HepG2 (cell line): ENCODE measurements around the gene IL32. TPM values are rescaled to one million over a fixed set of nuclear protein-coding genes. Genes with fewer than 3 reads are reported as not detected.

Experiments
- BRD4 ChIP-seq: sonication (generic); formaldehyde crosslinking; IDR thresholded peaks from 2 replicates; pipeline ENCODE4 v1.4.0; 2020; ENCODE audit warnings: missing genetic modification reagents
- KMT2B ChIP-seq: IDR thresholded peaks from 2 replicates; pipeline ENCODE4 v1.6.1; 2016; ENCODE audit warnings: missing genetic modification reagents, missing compliant biosample characterization
- NR2F6 ChIP-seq, 2 experiments: IDR thresholded peaks; 2 replicates each; pipeline ENCODE4 v1.6.1; 2016; ENCODE audit warnings: antibody characterized with exemption in 1 of 2, mild to moderate bottlenecking in 1 of 2
- RXRB ChIP-seq: IDR thresholded peaks from 2 replicates; pipeline ENCODE4 v1.6.1; 2016; ENCODE audit warnings: borderline replicate concordance, missing genetic modification reagents, missing compliant biosample characterization
- ZNF143 ChIP-seq: sonication (generic); formaldehyde crosslinking; IDR thresholded peaks from 2 replicates; pipeline ENCODE4 v1.4.0; 2020; ENCODE audit warnings: missing genetic modification reagents
- polyA plus RNA-seq, 8 experiments: library from polyadenylated mRNA; depleted of rRNA in 3 of 8; stranded (reverse) in 7 of 8; unstranded in 1 of 8; fragments of >200 nt; fragmentation: Illumina TruSeq in 4 of 8; extraction: Trizol in 4 of 8; gene quantifications; 2 replicates each; pipeline versions ENCODE4 v1.2.1 to v1.2.3, GENCODE V29; 2011 to 2016; ENCODE audit warnings: low read depth in 4 of 8, missing spikeins in 1 of 8, mixed read lengths in 1 of 8; ENCODE audit not compliant: insufficient read depth in 1 of 8
- total RNA-seq, 5 experiments: library from RNA; depleted of rRNA; stranded (reverse); fragments of >200 nt; fragmentation: Illumina TruSeq; extraction: Trizol; gene quantifications; 2 replicates each; pipeline ENCODE4 v1.2.3, GENCODE V29; 2016; ENCODE audit warnings: low read depth in 1 of 5
- TF ChIP-seq, protein P1 (sequence below), 2 experiments: sonication (generic) in 1 of 2; formaldehyde crosslinking in 1 of 2; IDR thresholded peaks; 2 replicates each; pipeline versions ENCODE4 v1.4.0 to v1.6.1; 2016 to 2020; ENCODE audit warnings: borderline replicate concordance in 1 of 2, low read depth in 1 of 2, mild to moderate bottlenecking in 1 of 2, missing genetic modification reagents in 1 of 2
- TF ChIP-seq, protein P2 (sequence below): sonication (generic); formaldehyde crosslinking; IDR thresholded peaks from 2 replicates; pipeline ENCODE4 v1.8.1; 2023; ENCODE audit warnings: mild to moderate bottlenecking, missing genetic modification reagents
- TF ChIP-seq, protein P3 (sequence below): sonication (generic); formaldehyde crosslinking; IDR thresholded peaks from 2 replicates; pipeline ENCODE4 v1.4.0; 2020; ENCODE audit warnings: mild to moderate bottlenecking, missing genetic modification reagents

IL32 gene
- total and polyA plus RNA-seq, 2 of the 13 experiments (the other 11 are each of a cell fraction or from before 2014, with no cell fraction given): 115 to 165 TPM

DNA sequence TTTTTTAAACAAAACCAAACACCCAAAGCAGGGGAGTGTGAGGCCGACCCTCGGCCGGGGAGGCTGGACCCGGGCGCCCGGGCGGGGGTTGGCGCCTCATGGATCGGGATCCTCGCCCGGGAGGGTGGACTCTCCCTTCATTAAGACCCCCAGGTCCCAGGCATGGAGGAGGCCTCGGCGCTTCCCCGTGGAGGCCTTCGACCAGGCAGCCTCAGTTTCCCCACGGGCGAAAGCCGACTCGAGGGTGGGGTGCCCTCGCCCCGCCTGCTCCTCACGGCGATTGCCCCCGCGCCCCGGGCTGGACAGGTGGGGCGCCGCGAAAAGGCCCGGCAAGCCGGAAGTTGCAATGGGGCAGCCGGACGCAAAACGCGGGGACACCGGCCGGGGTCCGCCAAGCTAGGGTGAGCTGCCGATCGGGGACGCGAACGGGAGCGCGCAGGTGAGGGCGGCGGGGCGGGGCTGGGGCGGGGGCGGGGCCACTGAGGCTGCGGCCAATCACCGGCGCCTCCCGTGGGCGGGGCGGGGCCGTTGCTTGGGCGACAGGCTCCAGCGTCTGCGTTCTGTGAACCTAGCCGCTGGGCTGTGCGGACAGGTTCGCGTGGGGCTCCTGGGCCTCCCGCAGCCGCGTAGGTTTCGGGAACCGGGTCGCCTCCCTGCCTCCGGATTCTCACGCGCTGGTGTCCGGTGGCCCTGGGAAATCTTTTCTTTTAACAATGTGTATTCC, 40.9 kb downstream of the IL32 start (continued):
- TF ChIP-seq, protein P1, sequence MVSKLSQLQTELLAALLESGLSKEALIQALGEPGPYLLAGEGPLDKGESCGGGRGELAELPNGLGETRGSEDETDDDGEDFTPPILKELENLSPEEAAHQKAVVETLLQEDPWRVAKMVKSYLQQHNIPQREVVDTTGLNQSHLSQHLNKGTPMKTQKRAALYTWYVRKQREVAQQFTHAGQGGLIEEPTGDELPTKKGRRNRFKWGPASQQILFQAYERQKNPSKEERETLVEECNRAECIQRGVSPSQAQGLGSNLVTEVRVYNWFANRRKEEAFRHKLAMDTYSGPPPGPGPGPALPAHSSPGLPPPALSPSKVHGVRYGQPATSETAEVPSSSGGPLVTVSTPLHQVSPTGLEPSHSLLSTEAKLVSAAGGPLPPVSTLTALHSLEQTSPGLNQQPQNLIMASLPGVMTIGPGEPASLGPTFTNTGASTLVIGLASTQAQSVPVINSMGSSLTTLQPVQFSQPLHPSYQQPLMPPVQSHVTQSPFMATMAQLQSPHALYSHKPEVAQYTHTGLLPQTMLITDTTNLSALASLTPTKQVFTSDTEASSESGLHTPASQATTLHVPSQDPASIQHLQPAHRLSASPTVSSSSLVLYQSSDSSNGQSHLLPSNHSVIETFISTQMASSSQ (IDR thresholded peaks at IDR 0.05; ENCODE audit: low read depth): no peak
- TF ChIP-seq, protein P1 (CRISPR knock-in tag; IDR thresholded peaks at IDR 0.05; ENCODE audit: borderline replicate concordance): no peak
- peak; percentile 56 for TF ChIP-seq ZNF143 (CRISPR knock-in tag)
- TF ChIP-seq BRD4 (CRISPR knock-in tag): peak; percentile 68; the same call in 1 of the 2 replicates
- TF ChIP-seq, protein P2, sequence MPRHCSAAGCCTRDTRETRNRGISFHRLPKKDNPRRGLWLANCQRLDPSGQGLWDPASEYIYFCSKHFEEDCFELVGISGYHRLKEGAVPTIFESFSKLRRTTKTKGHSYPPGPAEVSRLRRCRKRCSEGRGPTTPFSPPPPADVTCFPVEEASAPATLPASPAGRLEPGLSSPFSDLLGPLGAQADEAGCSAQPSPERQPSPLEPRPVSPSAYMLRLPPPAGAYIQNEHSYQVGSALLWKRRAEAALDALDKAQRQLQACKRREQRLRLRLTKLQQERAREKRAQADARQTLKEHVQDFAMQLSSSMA (CRISPR knock-in tag): peak; percentile 65; the same call in 1 of the 2 replicates
- no peak; the same call in 1 of the 2 replicates for TF ChIP-seq RXRB
- no peak for TF ChIP-seq NR2F6 (IDR thresholded peaks at IDR 0.05)
- TF ChIP-seq NR2F6 (CRISPR knock-in tag; IDR thresholded peaks at IDR 0.05): peak; percentile 69; the same call in 1 of the 2 replicates
- peak; percentile 88 for TF ChIP-seq KMT2B (CRISPR knock-in tag)
- TF ChIP-seq, protein P3, sequence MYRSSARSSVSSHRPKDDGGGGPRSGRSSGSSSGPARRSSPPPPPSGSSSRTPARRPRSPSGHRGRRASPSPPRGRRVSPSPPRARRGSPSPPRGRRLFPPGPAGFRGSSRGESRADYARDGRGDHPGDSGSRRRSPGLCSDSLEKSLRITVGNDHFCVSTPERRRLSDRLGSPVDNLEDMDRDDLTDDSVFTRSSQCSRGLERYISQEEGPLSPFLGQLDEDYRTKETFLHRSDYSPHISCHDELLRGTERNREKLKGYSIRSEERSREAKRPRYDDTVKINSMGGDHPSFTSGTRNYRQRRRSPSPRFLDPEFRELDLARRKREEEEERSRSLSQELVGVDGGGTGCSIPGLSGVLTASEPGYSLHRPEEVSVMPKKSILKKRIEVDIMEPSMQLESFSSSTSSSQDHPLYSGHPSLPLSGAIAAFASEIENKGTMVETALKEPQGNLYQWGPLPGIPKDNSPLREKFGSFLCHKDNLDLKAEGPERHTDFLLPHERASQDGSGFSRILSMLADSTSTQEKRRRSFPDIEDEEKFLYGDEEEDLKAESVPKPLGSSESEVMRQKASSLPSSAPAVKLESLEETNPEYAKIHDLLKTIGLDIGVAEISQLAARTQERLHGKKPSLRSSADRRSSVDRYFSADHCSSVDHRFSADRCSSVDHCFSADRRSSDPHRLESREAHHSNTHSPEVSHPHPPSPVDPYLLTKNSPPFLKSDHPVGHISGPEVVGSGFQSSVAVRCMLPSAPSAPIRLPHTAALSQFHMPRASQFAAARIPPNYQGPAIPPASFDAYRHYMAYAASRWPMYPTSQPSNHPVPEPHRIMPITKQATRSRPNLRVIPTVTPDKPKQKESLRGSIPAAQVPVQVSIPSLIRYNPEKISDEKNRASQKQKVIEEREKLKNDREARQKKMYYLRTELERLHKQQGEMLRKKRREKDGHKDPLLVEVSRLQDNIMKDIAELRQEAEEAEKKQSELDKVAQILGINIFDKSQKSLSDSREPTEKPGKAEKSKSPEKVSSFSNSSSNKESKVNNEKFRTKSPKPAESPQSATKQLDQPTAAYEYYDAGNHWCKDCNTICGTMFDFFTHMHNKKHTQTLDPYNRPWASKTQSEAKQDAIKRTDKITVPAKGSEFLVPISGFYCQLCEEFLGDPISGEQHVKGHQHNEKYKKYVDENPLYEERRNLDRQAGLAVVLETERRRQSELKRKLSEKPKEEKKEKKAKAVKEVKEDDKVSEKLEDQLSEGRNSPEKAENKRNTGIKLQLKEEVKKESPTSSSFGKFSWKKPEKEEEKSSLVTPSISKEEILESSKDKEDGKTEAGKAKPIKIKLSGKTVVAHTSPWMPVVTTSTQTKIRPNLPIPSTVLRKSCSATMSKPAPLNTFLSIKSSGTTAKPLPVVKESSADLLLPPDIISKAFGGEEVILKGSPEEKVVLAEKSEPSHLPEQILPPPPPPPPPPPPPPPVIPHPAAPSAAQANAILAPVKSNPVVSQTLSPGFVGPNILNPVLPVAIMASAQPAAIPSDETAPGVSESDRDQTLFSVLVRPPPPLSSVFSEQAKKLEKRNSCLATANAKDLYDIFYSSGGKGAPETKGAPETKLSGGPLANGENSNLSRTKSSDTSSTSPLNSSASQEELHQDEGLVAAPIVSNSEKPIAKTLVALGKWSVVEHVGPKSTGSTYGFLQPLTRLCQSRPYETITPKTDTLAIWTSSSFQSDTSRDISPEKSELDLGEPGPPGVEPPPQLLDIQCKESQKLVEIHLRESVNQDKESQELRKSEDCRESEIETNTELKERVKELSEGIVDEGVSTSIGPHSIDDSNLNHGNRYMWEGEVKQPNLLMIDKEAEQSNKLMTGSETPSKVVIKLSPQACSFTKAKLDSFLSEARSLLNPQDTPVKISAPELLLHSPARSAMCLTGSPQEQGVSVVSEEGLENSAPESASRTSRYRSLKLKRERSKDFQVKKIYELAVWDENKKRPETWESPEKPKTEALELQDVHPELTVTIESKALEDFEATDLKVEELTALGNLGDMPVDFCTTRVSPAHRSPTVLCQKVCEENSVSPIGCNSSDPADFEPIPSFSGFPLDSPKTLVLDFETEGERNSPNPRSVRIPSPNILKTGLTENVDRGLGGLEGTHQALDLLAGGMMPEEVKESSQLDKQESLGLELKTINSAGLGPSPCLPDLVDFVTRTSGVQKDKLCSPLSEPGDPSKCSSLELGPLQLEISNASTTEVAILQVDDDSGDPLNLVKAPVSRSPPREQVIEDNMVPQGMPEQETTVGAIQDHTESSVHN (CRISPR knock-in tag): no peak
